HTR-8/SVneo (cell line): Measurements from ENCODE around the gene VPS13A.
"Not testable (repeated sequence)": the region's sequence is repeated elsewhere in the genome, so short reads cannot be mapped to it uniquely, and the experiment has no call there.

ENCODE experiments used
- DNase-seq: peaks from one replicate; pipeline ENCODE4 v3.0.0; 2011; ENCODE audit warnings: low spot score, mixed read lengths; ENCODE audit not compliant: insufficient read length
- FAIRE-seq: peaks from 2 replicates; lab custom pipeline; 2011; peaks lifted over from hg19 to GRCh38; lab: Jason Lieb, UNC

VPS13A gene

GRCh38 chr9:77418226-77418625 is 240.9 kb downstream of the VPS13A start:
- FAIRE-seq: no peak
- DNase-seq: no peak

GRCh38 chr9:77420641-77421040 is 243.3 kb downstream of the VPS13A start:
- DNase-seq: no peak
- FAIRE-seq: no peak

DNA sequence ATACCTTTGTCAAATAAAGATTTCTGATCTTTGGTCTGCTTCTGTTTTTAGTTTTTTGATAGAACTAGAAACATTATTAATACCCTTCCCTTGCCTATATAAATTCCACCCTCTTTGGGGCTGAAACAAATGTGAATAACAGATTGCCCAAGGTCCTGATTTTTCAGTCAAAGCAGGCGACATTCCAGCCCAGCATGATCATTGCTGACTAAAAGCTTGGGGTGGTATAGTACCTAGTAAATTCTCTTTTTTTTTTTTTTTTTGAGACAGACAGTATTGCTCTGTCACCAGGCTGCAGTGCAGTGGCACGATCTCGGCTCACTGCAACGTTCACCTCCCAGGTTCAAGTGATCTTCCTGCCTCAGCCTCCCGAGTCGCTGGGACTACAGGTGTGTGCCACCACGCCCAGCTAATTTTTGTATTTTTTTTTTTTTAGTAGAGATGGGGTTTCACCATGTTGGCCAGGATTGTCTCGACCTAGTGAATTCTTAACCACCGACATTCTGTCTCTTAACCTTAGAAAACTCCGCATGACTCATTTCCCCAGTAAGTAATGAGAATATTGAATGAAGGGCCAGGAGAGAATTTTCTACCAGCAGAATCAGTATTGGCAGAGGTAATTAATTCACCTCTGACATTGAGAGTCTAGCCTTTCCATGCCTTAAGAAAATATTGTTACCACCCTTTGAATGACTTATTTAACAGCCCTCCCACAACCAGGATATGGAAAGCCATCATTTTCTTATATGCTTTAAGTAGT is 244.4 kb downstream of the VPS13A start:
- no peak for DNase-seq
- no peak for FAIRE-seq

DNA sequence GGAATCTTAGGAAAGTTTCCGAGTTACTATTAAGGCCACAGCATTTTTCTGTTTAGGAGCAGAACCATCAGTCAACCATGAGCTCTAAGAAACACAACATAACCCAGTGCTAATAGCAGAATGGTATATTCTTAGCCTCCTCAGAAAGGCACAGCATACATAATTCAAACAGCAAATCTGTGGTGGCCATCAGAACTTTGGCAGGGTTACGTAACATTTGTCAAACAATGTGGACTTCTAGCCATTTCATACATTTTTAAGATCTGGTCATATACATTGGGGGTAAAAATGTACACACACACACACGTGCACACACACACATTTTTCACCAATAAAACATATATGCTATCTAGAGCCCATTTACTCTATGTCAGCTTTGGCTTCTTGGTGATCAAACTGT is 245.6 kb downstream of the VPS13A start:
- DNase-seq (no peak), FAIRE-seq (no peak)

- no peak for FAIRE-seq
- DNase-seq: no peak
Observed at GRCh38 chr9:77423841-77424240, 246.5 kb downstream of the VPS13A start.

GRCh38 chr9:77424993-77425392 is 247.7 kb downstream of the VPS13A start:
- FAIRE-seq (no peak), DNase-seq (no peak)

- no peak for FAIRE-seq
- DNase-seq: no peak
Observed at GRCh38 chr9:77426712-77427111, 249.4 kb downstream of the VPS13A start.

DNA sequence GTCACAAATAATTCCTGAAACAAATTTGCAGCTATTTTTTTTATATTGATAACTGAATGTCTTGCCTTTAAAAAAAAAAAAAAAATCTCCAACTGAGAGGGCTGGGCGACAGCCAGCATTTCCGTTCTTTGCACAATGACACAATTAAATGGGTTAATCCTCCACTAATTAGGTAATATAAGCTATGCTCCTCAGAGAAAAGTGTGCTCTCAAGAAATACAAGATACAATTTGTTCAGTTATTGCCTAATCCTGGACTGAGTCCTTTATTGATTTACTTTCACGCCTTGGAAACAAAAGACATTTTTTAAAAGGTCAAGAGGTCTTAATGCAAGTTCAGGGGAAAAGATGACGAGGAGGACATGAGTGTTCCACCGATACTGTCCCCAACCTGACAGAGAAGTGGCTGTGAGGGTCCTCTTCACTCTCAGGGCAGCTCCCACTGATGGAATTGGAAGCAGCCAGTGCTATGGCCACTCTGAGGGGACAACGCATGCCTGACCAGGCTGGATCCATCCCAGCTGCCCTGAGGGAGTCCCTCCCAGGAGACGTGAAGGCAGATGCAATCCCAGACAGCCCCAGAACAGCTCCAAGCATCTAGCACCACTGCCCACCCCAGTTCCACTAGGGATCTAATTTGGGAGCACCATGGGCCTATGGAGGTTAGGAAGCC is 250.1 kb downstream of the VPS13A start:
- FAIRE-seq: no peak
- no peak for DNase-seq

- FAIRE-seq (no peak), DNase-seq (no peak)
Observed at GRCh38 chr9:77429928-77430327, 252.6 kb downstream of the VPS13A start.

- FAIRE-seq (no peak), DNase-seq (no peak)
Observed at GRCh38 chr9:77432053-77432452, 254.7 kb downstream of the VPS13A start.

DNA sequence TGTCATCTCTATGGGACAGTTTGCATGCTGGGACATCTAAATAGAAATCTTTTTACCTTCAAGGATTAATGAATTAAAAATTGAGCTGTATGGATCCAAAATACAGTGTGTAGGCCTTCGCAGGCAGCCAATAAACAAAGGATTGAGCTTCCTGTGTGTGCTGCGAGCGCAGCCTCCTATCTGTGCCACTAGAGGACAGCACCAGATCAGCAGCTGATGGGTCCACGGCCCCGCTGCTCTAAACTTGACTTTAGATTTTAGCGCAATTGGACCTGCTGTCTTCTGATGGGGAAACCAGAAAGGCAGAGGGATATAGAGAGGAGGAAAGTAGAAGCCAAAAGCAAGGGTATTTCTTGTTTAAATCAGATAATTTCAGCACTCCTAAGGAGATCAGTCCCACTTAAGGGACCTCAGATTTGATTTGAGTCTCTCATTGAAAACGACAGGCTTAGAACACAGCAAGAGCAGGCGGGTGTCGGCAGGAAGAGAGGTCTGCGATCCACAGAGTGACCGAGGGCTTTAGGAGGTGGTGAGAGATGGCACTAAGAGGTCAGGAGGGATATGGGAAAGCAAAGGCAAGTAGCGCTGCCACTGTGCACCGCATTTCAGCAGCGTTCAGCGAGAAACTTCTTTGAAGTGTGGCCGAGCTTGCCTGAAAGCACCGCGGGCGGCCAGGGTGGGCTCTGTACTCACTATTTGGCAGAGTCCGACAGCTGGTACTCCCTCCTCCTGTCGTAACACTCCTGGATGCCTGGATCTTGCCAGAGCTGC is 256.5 kb downstream of the VPS13A start:
- FAIRE-seq: no peak
- peak; percentile 67 for DNase-seq

DNA sequence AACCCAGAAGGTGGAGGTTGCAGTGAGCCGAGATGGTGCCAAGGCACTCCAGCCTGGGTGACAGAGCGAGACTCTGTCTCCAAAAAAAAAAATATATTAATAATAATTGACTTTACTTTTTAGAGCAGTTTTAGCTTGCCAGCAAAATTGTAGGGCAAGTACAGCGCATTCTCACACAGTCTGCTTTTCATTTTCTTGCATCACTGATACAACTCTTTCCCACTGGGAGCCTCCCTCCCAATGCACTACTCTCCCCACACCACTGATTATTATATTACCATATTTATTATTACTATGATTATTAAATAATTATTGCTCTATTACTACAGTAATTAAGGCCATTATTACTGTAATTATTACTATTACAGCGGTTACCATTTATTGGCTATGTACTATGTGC is 257.9 kb downstream of the VPS13A start:
- no peak for FAIRE-seq

DNA sequence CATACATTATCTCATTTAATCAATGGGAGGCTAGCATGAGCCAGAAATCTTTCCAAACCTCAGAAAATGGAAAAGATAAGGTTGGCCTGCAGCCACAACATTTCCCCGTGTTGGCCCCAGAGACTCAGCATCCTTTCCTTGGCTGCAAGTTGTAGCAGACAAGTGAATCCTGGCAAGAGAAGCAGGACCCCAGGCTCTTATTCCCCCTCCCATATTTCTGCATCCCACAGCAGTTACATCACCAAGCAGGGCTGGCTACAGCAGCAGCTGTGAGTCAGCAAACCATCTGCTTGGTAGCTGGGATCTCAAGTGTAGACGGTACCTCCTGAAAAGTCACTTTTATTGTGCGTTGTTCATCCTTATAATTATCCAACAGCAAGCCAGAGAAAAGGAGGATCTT is 258.4 kb downstream of the VPS13A start:
- no peak for FAIRE-seq
- DNase-seq: no peak

More for the DNA sequence above, 257.9 kb downstream of the VPS13A start:
- no peak for DNase-seq

DNA sequence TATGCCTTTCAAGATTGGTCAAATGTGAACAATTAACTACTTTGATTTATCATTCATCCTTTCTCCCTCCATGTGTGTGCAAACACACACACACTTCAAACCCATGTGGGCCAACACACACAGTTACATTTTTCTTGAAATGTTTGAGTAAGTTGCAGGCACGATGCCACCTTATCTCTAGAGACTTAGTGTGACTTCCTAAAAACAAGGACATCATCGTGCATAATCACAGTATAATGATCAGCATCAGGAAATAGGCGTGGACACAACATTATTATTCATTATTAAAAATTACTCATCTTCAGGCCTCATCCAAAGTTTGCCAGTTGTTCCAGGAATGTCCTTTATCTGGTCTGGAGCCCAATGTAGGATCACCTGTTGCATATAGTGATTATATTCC is 261.3 kb downstream of the VPS13A start:
- FAIRE-seq (no peak), DNase-seq (no peak)

DNA sequence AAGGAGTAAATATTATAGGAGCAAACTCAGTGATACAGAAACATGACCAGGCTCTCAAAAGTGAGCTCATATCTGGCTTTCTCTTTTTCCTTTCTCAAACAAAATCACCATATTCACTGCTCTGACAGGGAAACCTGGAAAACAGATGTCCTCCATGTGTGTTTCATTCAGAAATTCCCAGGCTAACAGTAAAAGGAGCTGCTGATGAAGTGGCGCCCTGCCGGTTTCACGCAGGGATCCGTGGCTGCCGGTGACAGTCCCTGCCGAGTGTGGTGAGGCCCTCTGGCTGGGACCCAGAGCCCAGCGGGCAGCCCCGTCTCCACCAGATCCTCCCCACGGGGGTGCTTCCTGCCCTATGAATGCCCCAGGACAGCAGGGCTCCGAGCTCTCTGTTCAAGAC is 262.7 kb downstream of the VPS13A start:
- FAIRE-seq: no peak
- no peak for DNase-seq

- DNase-seq, FAIRE-seq: not testable (repeated sequence)
Observed at GRCh38 chr9:77441124-77441523, 263.8 kb downstream of the VPS13A start.

DNA sequence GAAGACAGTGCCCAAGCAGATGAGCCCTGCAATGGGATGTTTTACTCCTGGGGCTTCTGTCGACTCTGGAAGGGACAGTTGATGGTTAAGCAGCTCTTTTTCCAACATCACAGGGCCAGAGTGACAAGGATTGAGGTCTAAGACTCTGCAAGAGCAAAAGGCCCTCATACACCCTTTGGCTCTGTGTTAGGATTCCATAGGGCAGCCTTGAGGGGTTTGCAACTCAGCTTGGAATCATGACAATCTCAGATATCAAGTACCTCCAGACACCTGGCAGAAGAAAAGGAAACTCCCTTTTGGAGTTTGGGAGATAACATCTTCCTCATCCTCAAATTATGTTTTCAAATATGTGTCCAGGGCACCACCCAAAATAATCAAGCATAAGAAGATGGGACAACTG is 265.1 kb downstream of the VPS13A start:
- DNase-seq (no peak), FAIRE-seq (no peak)

GRCh38 chr9:77447646-77448045 is 270.3 kb downstream of the VPS13A start:
- FAIRE-seq: no peak

GRCh38 chr9:77449240-77450084 is 272.1 kb downstream of the VPS13A start:
- no peak for DNase-seq
- no peak for FAIRE-seq

More at GRCh38 chr9:77447646-77448045, 270.3 kb downstream of the VPS13A start:
- DNase-seq: no peak

- FAIRE-seq: no peak
- DNase-seq: no peak
Observed at GRCh38 chr9:77450085-77450475, 272.7 kb downstream of the VPS13A start.
